Stimulated activated CD8-positive, alpha-beta memory T cell treated with anti-CD3 and anti-CD28 coated beads, Interleukin-15, amount 100 ng/mL, for 4 hours (primary cell): ENCODE results near the gene AMBRA1.
"Not testable (repeated sequence)": the region's sequence is repeated elsewhere in the genome, so short reads cannot be mapped to it uniquely, and the experiment has no call there.

Source experiments
- DNase-seq, 2 donors: peaks; one replicate each; pipeline ENCODE4 v3.0.0-alpha.2; 2020; ENCODE audit warnings: low read depth in 2 of 2

The AMBRA1 gene

DNA sequence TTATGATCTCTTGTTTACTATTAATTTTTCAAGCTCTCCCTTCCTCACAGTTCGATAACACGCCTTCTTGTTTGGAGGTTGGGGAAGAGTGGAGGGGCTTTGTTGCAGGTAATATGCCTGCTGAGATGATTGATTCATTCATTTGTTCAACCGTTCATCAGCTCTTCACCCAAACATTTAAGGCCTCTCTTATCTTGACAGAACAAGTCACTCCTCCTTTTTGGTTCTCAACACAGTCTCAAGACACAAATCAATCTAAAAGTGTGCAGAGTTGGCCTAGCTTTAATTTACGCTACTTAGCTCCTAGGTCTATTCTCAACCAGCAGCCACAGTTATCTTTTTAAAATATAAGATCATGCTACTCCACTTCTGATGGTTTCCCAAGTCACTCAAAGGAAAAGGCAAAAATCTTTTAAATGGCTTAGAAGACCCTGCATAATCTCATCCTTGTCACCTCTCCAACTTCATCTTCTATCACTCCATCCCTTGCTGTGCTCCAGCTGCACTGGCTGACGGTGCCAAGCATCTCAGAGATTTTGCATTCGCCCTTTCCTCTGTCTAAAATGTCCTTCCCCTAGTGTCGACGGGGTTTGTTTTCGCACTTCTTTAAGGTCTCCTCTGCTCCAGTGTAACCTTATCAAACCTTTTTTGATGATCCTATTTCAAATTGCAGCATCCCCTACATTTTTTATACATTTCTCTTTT, 60.3 kb downstream of the AMBRA1 start:
- no peak for DNase-seq

DNA sequence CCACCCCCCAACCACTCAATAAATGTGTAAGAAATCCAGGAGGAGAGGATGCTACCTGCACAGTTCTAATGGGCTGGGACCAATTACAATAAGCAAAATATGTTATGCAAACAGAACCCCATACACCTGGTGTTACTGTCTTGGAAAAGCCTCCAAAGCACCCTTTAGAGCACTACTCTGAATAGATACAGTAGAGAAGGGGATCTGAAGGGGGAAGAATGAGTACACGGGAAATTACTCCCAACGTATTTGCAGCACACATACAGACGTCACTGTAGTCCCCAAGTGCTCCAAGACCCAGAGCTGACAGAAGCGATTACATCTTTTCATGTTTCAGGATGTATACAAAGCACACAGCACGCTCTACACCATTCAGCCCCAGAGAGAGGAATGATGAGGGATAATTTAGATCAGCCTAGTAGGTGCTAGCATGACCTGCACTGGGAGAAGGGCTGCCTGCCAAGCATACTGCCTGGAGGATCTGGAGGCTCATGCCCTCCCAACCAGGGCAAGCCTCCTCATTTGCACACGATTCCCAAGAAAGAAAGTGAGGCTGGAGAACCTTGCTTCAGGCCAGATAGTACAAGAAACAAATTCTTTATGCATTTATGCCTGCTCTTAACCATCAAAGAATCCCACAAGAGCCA, 63.8 kb downstream of the AMBRA1 start:
- DNase-seq: no peak

DNA sequence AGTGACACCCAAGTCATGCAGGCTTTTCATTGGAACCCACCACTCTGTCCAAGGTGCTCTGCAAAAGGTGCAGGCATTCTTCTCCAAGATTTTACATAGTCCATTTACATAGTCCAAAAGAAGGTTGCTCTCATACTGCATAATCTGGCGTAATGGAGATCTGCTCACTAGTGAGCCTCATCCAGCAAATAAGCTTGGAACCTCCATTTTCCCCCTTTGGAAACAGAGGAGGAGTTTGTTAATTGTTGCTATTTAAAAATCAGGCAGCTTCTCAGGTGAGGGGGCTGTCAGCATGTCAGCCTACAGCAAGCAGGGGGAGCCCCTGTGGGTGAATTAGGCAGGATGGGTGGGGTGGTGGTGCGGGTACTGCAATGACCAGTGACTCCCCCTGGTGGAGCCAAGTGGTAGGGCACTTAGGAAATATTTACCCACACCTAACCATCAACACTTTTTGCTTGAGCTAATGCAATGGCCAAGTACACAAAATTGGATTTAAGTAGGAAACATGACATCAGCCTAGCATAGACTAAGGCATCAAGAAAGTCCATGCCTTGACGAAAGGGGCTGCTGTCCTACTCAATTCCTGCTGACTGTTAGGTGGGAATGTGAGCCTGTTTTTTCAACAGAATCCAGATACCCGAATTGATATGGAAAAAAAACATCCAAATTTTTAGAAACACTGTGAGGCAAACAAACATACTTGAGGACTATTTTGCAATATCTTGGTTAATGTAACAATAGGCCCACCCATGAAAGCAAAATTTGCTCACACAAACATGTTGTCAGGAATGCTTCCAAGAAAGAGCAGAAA, 64.5 kb downstream of the AMBRA1 start:
- peak; percentile 43 to 50 for DNase-seq

- no peak for DNase-seq
Measured at GRCh38 chr11:46528445-46529094, 65.3 kb downstream of the AMBRA1 start.

DNA sequence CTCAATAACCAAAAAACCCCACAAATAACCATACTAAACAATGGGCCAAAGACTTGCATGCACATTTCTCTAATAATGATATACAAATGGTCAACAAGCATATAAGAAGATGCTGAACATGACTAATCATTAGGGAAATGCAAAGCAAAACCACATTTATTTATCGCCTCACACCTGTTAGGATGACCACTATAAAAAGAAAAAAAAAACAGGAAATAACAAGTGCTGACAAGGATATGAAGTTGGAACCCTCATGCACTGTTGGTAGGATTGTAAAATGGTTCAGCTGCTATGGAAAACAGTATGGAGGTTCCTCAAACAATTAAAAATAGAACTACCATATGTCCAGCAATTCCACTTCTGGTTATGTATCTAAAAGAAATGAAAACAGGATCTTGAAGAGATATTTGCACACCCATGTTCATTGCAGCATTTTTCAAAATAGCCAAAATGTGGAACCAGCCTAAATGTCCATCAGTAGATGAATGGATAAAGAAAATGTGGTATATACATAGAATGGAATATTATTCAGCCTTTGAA, 66.2 kb downstream of the AMBRA1 start:
- no peak for DNase-seq

DNA sequence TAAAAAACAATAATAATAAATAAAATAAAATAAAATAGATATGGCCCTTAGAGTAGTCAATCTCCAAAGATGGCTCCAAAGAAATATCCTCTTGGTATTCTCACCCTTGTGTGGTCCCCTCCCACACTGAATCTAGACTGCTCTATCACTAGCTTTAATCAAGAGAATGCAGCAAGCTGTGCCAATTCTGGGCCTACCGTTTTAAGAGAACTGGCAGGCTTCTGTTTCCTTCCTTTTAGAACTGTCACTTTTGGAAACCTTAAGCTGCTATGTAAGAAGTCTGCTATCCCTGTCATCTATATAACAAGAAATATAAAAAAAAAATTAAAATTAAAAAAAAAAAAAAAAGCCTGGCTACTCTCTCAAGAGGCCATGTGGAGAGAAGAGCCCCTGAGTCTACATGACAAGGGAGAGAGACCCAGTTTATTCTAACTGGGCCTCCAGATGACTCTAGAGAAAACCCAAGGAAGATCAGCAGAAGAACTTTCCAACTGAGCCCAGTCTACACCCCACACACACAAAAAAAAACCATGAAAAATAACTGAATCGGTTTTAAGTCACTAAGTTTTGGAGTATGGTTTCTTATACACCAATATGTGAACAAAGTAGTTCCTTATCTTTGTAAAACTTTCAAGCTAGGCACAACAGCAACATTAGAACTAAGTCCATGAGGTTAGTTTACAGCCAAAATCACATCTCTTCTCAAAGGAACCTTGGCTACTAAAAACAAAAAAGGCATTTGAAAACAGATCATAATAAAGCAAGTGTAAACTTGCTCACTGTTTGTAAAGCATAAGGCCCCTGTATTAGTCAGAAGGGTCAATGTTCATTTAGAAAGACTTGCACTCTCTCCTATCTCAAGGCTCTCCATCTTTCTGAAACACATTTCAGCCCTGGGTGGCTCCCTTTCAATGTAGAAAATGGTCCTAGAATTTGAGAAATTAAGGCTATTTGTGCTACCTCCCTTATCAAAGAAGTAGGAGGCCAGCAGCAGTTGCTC, 67.3 kb downstream of the AMBRA1 start:
- DNase-seq: no peak

- DNase-seq: no peak
Measured at GRCh38 chr11:46524201-46524770, 69.5 kb downstream of the AMBRA1 start.

- DNase-seq: no peak
Measured at GRCh38 chr11:46523290-46523689, 70.5 kb downstream of the AMBRA1 start.

- DNase-seq: no peak
Measured at GRCh38 chr11:46522682-46523281, 71.0 kb downstream of the AMBRA1 start.

GRCh38 chr11:46521961-46522681, 71.7 kb downstream of the AMBRA1 start:
- DNase-seq: no peak

- no peak for DNase-seq
Measured at GRCh38 chr11:46520971-46521745, 72.7 kb downstream of the AMBRA1 start.

DNA sequence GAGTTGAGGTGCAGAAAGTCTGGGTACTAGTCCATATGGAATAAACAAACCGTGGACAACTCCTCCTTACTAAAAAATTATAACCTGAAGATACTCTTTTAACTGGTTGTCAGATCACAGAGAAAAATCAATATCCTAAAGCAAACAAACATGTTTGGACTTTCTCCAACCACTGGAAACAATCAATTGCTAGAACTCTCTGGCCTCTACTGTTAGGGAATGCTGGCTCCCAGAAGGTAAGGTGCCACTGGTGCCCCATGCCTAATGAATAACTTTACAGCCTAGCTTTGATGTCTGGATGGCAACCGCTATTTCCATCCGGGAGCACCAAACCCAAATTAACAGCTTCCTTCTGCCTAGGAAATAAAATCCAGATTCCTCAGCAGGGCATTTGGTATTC, 74.5 kb downstream of the AMBRA1 start:
- no peak for DNase-seq

GRCh38 chr11:46518928-46519327, 74.9 kb downstream of the AMBRA1 start:
- DNase-seq: not testable (repeated sequence)

DNA sequence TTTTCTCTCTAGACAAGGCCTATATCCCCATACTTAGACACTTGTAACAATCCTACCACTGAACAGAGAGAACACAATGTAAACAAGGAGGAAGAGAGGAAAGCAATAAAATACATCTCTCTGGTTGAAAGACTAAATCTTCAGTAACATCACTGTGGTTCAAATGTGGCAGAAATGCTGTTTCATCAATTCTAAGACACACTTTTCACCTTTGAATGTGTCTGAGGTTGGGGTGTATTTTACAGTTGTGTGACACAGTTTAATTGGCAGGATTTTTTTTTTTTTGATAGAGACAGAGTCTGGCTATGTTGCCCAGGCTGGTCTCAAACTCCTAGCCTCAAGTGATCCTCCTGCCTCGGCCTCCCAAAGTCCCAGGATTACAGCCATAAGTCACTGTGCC, 79.5 kb downstream of the AMBRA1 start:
- no peak for DNase-seq

- no peak for DNase-seq
Measured at GRCh38 chr11:46513934-46514342, 79.9 kb downstream of the AMBRA1 start.

DNA sequence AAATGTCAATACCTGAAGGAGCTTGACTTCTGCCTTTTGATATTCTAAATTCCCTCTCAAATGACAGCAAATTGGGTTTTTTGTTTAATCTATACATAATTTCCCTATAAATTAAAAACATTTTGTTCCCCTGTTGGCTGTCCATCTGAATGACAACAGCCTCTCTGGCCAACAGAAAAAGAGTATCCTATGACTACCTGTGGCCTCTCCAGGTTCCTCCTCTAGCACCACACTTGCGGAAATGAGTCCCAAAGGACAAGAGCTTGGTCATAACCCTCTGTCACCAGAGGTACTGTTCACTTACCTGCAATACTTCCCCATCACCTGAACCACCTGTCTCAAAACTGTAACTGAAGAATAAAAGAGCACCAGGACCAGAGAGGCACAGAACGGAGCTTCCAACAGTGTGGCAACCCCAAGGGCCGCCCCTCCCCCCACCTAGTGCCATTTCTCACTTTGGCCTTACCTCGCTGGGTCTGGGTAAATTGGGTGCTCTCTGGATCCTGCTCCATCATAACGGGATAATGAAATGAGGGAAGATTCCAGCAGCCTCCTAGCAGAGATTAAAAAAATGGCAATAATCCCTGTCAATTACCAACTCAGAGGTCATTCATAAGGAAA, 81.5 kb downstream of the AMBRA1 start:
- no peak for DNase-seq

GRCh38 chr11:46511342-46511741, 82.5 kb downstream of the AMBRA1 start:
- DNase-seq: no peak

- DNase-seq: no peak
Measured at GRCh38 chr11:46508360-46508759, 85.5 kb downstream of the AMBRA1 start.
